A673 (cell line): Measurements from ENCODE around the gene FAM43A. TPM values are rescaled to one million over a fixed set of nuclear protein-coding genes. Genes with fewer than 3 reads are reported as not detected.

Source experiments
- BruUV-seq: library from RNA; stranded (reverse); fragments of 400-500 nt; replicated peaks from 2 replicates; lab custom pipeline; 2021; lab: Mats Ljungman, UMichigan
- CTCF ChIA-PET: fragments of 300-600 bp; sonication (Branson Sonifier 250); formaldehyde crosslinking; loops from one replicate; lab custom pipeline; 2022; ENCODE audit warnings: antibody characterized with exemption; lab: Charles Lee
- POLR2A ChIA-PET: fragments of 300-600 bp; sonication (Branson Sonifier 250); formaldehyde crosslinking; loops from one replicate; lab custom pipeline; 2022; ENCODE audit warnings: antibody characterized with exemption; ENCODE audit not compliant: low non-redundant PET; lab: Charles Lee
- DNase-seq: peaks from one replicate; pipeline ENCODE4 v3.0.0-alpha.2; 2015; ENCODE audit warnings: low spot score
- H3K27ac ChIP-seq: fragments of 200-600 bp; sonication (generic); 2 replicates; pipeline ENCODE4 v1.5.1; 2016; ENCODE audit warnings: mixed run types, low read depth, mild to moderate bottlenecking, mixed read lengths, antibody characterized with exemption, low read length; ENCODE audit not compliant: poor library complexity, severe bottlenecking
- H3K27me3 ChIP-seq: fragments of 200-600 bp; sonication (generic); replicated peaks from 2 replicates; pipeline ENCODE4 v1.6.1; 2017; ENCODE audit warnings: mixed run types, low read depth, mild to moderate bottlenecking, mixed read lengths, antibody characterized with exemption, low read length; ENCODE audit not compliant: insufficient read depth, poor library complexity
- H3K36me3 ChIP-seq: fragments of 200-600 bp; sonication (generic); 2 replicates; pipeline ENCODE4 v1.6.1; 2016; ENCODE audit warnings: mixed run types, mild to moderate bottlenecking, mixed read lengths, antibody characterized with exemption, low read length; ENCODE audit not compliant: insufficient read depth, poor library complexity, severe bottlenecking
- H3K4me1 ChIP-seq: fragments of 200-600 bp; sonication (generic); 2 replicates; pipeline ENCODE4 v1.6.1; 2017; ENCODE audit warnings: mixed run types, mild to moderate bottlenecking, mixed read lengths, antibody characterized with exemption, low read length; ENCODE audit not compliant: insufficient read depth, poor library complexity, severe bottlenecking
- H3K4me3 ChIP-seq: fragments of 200-600 bp; sonication (generic); 2 replicates; pipeline ENCODE4 v1.5.1; 2016; ENCODE audit warnings: low read depth, mixed run types, mild to moderate bottlenecking, mixed read lengths, low read length; ENCODE audit not compliant: poor library complexity, severe bottlenecking
- H3K9me3 ChIP-seq: fragments of 200-600 bp; sonication (generic); 2 replicates; pipeline ENCODE4 v1.6.1; 2016; ENCODE audit warnings: mixed run types, low read depth, mild to moderate bottlenecking, mixed read lengths, antibody characterized with exemption, low read length; ENCODE audit not compliant: poor library complexity, severe bottlenecking
- EZH2 ChIP-seq: fragments of 200-600 bp; sonication (generic); IDR thresholded peaks from 2 replicates; pipeline ENCODE4 v1.6.1; 2017; ENCODE audit warnings: borderline replicate concordance, low read depth, mild to moderate bottlenecking, mixed read lengths, antibody characterized with exemption, low read length; ENCODE audit not compliant: poor library complexity, severe bottlenecking
- intact Hi-C: fragments of 100-400 bp; cut with micrococcal nuclease; formaldehyde crosslinking; loops from one replicate; pipeline ENCODE4 v1.10.0; 2022; ENCODE audit not compliant: unreplicated experiment
- total RNA-seq: library from RNA; stranded (reverse); gene quantifications from 2 replicates; pipeline ENCODE4 v1.2.3, GENCODE V29; 2021
- TF ChIP-seq, protein P1 (sequence below): fragments of 300-800, 200-600 bp; sonication (generic); conservative IDR thresholded peaks from 2 replicates; pipeline ENCODE4 v1.5.1; 2017; ENCODE audit warnings: low read depth, mild to moderate bottlenecking, antibody characterized with exemption, low read length, moderate library complexity, mixed read lengths

The FAM43A gene
- total RNA-seq, 1 experiment from 2014 or later, result 38.7 TPM

- POLR2A ChIA-PET, result no interaction called here
- TF ChIP-seq, protein P1, sequence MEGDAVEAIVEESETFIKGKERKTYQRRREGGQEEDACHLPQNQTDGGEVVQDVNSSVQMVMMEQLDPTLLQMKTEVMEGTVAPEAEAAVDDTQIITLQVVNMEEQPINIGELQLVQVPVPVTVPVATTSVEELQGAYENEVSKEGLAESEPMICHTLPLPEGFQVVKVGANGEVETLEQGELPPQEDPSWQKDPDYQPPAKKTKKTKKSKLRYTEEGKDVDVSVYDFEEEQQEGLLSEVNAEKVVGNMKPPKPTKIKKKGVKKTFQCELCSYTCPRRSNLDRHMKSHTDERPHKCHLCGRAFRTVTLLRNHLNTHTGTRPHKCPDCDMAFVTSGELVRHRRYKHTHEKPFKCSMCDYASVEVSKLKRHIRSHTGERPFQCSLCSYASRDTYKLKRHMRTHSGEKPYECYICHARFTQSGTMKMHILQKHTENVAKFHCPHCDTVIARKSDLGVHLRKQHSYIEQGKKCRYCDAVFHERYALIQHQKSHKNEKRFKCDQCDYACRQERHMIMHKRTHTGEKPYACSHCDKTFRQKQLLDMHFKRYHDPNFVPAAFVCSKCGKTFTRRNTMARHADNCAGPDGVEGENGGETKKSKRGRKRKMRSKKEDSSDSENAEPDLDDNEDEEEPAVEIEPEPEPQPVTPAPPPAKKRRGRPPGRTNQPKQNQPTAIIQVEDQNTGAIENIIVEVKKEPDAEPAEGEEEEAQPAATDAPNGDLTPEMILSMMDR, result no peak
- no peak for TF ChIP-seq EZH2
- H3K4me3 ChIP-seq, result no peak overlapping the region
- CTCF ChIA-PET, result no interaction called here
- no peaks in the 10 kb centered on the region for H3K27me3 ChIP-seq
- intact Hi-C loops, result no loop called here
- BruUV-seq, result no TSS peak
- peaks cover 12% of the 10 kb centered on the region for H3K4me1 ChIP-seq
- H3K27ac ChIP-seq, result no peak overlapping the region
- no peaks in the 10 kb centered on the region for H3K9me3 ChIP-seq
- DNase-seq, result no peak
- H3K36me3 ChIP-seq, result no peaks in the 10 kb centered on the region
Observed at GRCh38 chr3:194676471-194676870, 9.2 kb upstream of the FAM43A start.

DNA sequence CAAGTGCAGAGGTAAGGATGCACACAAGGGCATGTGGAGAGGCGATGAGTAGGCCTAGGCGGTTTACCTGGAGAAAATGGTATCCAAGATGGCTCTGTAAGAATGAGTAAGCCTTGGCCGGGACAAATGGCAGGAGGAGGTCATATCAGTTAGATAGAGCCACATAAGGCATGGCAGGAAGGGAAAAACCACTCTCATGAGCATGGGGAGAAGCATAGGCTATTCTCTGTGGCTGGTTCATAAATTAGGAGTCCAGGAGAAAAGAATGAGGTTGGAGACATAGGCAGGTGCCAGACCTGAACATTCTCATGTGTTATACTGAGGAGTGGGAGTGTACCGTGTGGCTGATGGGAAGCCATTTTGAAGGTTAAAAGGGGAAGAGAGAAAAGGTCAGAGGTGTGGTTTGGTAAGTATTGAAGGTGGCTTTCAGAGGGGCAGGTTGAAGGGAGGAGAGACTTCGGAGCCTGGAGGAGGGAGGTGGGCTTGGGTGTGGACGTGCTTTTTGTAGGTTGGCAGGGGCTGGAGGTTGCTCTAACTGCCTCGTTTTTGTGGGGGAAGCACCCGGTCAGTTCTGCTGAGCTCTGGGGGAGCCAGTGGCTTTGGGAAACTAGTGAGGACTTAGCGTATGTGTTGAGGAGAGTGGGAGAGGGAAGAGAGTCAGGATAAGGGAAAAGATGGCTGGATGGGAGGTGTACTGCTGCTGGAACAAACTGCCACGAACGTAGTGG lies 4.6 kb upstream of the FAM43A start:
- DNase-seq, result no peak
- TF ChIP-seq EZH2, result no peak
- TF ChIP-seq, protein P1, result no peak
- POLR2A ChIA-PET, result no interaction called here
- Histone ChIP-seq H3K27me3 (no peaks in the 10 kb centered on the region), H3K36me3 (no peaks in the 10 kb centered on the region), H3K9me3 (no peaks in the 10 kb centered on the region), H3K4me1 (peaks cover 6% of the 10 kb centered on the region), H3K4me3 (no peak overlapping the region), H3K27ac (no peak overlapping the region)
- no TSS peak for BruUV-seq
- intact Hi-C loops, result loop anchor here (10.0 kb wide), 1 partner anchor 764 kb away; the partner anchor contains the start of gene ACAP2
- CTCF ChIA-PET, result no interaction called here

- Histone ChIP-seq H3K4me1 (peaks cover 6% of the 10 kb centered on the region), H3K36me3 (no peaks in the 10 kb centered on the region), H3K27ac (no peak overlapping the region), H3K4me3 (no peak overlapping the region), H3K9me3 (no peaks in the 10 kb centered on the region), H3K27me3 (no peaks in the 10 kb centered on the region)
- ChIA-PET POLR2A (interaction anchor here (0.6 kb wide), 1 partner anchor 487 kb away, joined by 3 read pairs; no protein-coding TSS in a partner anchor), CTCF (interaction anchor here (0.6 to 1.7 kb wide), 13 partner anchors 10 to 860 kb away, joined by 3 to 18 read pairs (median 3); partner anchors contain the start of genes LSG1 and XXYLT1)
- BruUV-seq, result no TSS peak
- TF ChIP-seq, protein P1, result no peak
- no peak for TF ChIP-seq EZH2
- intact Hi-C loops, result loop anchor here (1.0 to 10.0 kb wide), 4 partner anchors 424 to 841 kb away; partner anchors contain the start of gene ACAP2
- no peak for DNase-seq
Observed at GRCh38 chr3:194682189-194682693, 3.4 kb upstream of the FAM43A start.
